HEK293 (cell line): Measurements from ENCODE around the gene SPC25.

ENCODE experiments used
- CTCF ChIP-seq: fragments of 450-650 bp; formaldehyde crosslinking; IDR thresholded peaks from 2 replicates; pipeline ENCODE4 v1.5.1; 2016; ENCODE audit warnings: missing biosample characterization, missing genetic modification characterization
- REST ChIP-seq: fragments of 450-650 bp; formaldehyde crosslinking; IDR thresholded peaks from 2 replicates; pipeline ENCODE4 v1.5.1; 2016; ENCODE audit warnings: missing biosample characterization, missing genetic modification characterization
- ZFP41 ChIP-seq: fragments of 450-650 bp; formaldehyde crosslinking; IDR thresholded peaks from 2 replicates; pipeline ENCODE4 v1.5.1; 2016; ENCODE audit warnings: missing biosample characterization, missing genetic modification characterization, borderline replicate concordance

- no peak for TF ChIP-seq ZFP41 (tag by site-specific recombination)
- no peak for TF ChIP-seq CTCF (tag by site-specific recombination)
- no peak for TF ChIP-seq REST (tag by site-specific recombination)
These were observed 38.0 kb upstream of the SPC25 start for GRCh38 chr2:168928113-168928831.
